NCI-H2081 (cell line): ENCODE data around the gene GLRX.
"Not testable (repeated sequence)": the region's sequence is repeated elsewhere in the genome, so short reads cannot be mapped to it uniquely, and the experiment has no call there.

Source experiments
- DNase-seq, 2 experiments: peaks; one replicate each; lab custom pipeline; 2025; lab: John Stamatoyannopoulos, UW

Gene GLRX, protein sequence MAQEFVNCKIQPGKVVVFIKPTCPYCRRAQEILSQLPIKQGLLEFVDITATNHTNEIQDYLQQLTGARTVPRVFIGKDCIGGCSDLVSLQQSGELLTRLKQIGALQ

DNA sequence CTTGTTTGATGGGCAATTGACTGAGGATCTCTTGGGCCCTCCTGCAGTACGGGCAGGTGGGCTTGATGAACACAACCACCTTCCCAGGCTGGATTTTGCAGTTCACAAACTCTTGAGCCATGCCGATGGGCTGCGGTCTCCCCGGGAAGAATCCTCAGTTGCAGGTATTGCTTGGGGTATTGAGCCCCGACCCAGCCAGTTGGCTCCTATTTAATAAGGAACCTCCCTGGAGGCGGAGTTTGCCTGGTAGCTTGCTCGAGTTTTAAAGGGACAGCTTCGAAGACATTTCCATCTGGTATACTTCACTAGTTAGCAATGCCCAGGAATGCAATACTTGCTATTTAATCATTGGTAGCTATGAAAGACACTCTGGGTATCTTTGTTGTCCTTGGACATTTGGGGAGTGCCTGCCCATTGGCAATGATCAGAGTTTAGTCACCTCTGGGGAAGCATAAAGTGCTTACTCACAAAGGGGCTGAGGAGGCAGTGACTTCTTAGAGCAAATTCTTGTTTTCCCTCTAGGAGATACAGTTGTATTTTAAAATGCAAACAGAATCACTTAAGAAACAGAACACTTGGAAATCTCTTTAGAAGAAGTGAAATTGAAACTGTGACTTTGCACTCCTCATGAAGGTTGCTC is at the start of gene GLRX:
TSS of gene GLRX (minus strand) at position 185 of the 640 bp plus-strand sequence. CDS start at position 121, 64 bp downstream.
- DNase-seq: peak; percentile 32 to 45

DNA sequence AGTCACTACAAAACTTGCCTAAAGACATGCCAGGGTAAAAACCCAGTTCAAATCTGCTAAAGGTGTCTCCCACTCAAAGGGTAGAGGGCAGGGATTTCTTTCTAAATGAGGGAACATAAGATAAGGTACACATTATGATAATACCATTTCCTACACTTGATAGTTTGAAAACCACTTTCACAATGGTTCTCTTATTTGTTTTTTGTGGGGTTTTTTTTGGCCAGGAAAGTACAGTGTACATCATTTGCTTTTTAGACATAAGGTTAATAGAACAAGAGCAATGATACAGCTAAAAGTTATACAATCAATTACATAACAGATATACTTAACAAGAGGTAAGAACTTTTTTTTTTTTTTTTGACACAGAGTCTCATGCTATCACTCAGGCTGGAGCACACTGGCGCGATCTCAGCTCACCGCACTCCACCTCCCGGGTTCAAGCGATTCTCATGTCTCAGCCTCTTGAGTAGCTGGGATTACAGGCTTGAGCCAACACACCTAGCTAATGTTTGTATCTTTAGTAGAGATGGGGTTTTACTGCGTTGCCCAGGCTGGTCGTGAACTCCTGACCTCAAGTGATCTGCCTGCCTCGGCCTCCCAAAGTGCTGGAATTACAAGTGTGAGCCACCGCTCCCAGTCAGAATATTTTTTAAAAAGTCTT is 48.8 kb upstream of the GLRX start:
- DNase-seq: no peak

DNA sequence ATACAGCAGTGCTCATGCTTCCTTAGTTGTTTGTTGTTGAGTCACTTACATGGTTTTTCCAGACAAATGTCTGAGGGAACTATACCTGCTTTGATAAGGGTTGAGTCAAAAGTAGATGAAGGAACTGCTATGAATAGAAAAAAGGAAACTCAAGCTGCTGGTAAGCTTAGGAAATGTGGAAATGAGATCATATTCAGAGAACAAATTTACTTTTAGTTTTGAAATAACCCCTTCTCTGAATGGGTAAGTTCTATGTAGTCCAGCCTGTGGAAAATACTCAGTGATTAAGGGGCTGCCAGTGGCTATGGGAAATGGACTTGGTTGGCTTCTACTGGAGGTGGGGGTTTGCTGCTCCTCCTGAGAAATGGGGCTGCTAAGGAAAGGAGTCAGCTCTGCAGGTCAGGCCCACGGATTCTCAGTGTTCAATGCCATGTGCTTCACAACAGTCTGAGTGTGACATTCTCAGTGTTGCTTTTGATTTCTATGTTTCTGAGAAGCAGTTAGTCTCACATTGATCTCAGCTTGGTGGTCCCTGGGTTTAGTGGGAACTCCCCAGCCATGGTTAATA is 47.7 kb upstream of the GLRX start:
- DNase-seq: no peak

DNA sequence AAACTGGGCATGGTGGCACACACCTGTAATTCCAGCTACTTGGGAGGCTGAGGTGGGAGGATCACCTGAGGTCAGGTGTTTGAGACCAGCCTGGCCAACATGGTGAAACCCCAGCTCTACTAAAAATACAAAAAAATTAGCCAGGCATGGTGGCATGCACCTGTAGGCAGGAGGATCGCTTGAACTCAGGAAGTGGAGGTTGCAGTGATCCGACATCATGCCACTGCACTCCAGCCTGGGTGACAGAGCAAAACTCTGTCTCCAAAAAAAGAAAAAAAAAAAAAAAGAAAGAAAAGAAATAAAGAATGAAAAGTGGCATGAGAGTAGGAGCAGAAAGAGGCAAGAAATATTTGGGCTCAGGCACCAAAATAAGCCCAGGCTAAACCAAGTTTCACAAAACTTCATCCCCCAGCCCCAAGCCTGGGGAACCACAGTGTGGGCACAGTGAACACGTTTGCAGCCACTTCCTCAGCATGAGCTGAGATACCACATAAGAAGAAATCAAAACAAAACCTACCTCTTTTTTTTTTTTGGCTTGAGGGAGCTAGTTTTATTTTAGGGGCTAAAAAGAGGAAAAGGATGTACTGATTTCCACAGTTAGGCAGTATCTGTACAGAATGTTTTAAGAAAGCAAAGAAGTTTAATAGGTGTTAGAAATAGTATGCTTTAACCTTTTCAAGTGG is 46.8 kb upstream of the GLRX start:
- DNase-seq: not testable (repeated sequence)

DNA sequence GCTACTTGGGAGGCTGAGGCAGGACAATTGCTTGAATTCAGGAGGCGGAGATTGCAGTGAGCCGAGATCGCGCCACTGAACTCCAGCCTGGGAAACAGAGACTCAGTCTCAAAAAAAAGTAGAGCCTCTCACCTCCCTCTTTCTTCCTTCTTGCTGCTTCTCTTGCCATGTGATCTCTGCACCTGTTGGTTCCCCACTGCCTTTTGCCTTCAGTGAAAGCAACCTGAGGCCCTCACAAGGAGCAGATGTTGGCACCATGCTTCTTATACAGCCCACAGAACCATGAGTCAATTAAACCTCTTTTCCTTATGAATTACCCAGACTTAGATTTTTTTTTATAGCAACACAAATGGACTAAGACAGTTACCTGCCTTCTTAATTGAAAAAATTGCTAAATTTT is 45.6 kb upstream of the GLRX start:
- DNase-seq: no peak

DNA sequence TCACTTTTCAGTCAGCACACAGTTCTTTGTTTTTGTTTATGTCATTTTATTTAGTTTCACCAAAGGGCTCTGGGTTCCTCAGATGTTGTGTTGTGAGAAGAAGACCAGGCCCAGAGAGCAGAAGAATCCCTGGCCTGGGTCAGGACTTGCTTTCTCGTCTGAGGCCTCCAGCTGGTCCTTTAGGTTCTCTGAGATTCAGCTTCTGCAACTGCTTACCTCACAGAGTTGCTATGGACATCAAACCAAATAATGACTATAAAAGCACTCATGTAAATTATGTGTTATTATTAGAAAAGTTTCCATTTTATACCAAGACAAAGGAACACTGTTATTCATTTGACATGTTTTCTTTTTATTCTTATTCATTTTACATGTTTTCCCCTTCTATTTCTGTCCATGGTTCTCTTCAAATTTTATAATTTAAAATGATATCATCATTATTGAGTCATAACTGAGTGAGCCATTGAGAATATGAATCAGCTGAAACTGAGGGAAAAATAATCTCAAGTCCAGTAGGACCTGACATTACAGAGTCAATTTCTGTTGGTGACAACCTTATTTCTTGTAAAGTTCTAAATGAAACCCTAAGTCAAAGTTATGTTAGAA is 44.0 kb upstream of the GLRX start:
- DNase-seq: no peak

DNA sequence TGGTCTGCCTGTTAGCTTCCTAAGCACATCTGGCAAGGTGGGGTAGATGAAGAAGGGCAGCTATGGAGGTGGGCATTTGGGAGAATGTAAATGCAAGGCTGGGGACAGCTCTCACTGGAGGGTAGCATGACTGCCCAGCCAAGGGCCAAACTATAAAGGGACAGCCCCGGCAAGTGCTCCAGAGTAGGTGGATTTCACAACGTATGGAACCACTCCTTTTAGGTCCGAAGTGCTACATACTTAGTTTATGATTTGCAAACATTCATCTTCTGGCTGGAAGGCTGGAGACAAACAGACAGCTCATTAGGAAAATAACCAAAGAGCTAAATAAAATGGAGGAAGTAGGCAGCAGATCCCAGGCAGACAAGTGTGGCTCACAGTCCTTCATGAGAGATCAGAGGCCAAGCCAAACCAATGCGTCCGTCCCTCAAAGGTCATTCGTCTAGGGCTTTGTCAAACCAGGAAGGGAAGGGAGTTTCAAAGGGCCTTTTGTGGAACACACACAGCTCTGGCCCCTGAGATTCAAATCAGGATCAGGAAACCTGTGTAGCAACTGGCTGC is 42.5 kb upstream of the GLRX start:
- DNase-seq: no peak

DNA sequence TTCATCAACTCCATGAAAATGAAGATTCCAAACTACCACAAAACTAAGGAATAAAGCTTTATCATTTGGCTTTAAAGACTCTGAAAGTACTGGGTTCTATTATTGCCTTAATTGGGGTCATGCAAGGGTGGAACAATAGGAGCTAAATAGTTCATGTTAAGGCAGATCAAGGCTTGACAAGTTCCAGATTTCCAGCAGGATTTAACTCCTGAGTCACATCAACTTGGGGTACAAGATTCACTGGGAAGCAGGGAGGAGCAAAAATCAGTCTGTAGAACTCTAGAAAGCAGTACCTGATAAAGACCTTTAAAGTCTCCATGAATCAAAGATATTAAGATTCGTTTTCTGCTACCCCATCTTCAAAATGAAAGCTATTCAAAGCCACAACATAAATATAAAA is 41.9 kb upstream of the GLRX start:
- no peak for DNase-seq

DNA sequence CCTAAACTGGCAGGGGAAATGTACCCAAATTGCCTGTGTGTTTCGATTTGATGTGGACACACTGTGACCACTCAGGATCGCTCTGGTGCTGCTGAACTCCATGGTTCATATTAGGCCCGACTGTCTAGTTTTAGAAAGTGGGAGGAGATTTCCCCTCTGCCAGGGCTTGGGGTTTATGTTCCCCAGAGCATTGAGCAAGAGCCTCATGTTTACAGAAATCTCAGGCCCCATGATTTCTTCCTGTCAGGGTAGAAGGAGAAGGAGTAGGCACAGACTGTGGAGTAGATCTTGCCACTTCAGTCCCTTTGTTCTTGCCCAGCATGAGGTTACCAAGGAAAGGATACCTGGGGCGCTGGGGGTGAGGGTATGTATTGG is 40.8 kb upstream of the GLRX start:
- no peak for DNase-seq

DNA sequence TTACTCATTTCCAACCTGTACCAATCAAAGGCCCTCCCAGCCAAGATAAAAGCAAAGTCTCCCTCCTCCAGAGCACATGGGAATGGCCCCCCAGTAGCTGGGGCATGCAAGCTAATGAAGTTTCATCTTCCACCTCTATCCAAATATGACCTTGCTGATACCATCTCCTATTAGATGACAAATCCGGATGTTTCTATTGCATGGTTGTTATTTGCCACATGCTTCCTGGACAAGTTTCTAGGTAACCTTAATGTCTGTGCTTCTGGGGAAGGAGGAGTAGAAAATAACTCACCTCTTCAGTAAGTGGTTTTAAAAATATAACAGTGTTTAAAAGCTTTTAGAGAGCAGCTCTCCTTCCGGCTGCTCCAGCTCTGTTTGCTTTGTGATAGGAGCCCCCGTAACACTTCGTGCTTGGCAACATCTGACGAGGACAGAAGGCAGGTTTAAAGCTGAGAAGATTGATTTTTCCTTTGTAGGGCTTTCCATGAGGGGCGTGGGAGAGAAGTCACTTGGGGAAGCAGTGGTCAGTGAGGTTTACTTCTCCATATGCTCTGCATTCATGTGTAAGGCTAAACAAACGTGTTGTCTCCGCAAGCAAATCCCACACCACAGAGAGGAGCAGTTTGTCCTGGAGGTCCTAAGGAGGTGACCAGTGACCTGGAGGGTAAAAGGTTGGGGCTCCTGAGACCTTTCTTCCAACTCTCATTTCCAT is 40.3 kb upstream of the GLRX start:
- DNase-seq: no peak

DNA sequence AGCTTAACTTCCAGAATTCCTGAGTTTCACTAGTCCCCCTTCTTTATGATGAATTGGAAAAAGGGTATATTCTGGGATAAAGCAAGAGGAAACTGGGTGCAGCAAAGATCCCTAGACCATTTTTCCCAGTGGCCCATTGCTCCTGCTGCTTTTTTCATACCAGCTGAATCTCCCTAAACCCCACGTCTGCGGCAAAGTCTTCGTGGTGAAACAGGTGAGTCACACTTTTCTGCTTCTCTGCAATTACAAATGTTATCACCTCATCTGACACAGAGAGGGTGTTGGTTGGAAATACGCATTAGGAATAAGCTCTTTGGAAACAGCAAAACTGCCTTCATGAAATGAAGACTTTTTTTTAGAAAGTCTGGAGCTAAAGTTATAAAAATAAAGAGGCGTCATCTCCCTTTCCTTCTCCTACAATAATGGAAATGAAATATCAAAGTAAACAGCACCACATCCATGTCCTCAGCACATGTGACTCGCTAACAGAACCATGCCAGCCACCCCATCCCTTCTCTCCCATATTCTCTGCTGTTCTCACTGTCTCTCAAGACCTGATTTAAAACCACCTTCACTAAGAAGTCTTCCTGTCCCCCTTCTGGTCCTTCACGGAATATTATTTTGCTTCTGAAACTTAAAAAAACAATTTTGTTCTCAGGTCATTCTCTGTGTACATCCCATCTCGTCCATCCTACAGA is 39.5 kb upstream of the GLRX start:
- DNase-seq: no peak

DNA sequence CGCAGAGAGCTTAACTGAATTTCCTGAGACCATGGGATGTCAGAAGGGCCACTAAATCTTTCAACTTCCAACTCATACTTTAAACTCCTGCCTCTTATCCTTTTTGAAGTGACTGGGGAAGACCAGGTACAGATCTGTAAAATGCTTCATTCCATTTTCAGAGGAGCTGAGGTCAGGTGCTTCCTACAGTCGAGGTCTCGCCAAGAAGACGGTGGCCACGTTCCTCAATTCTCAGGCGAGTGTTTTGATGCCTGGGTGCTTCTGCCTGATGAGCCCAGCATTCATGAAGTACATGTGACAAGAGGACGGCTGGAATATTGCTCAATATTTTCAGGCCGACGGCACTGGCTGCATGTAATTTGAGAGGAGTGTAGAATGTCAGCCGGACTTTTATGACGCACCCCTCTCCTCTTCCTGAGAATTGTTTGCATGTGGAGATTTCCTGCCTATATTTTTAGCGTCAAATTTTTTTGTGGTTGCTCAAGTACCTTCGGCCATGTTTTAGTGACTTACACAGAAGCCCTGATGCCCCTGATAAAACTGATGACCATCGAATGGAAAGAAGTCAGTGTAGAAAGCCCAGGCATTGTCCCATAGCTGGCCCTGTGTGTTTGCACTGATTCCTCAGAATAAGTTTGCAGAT is 38.8 kb upstream of the GLRX start:
- no peak for DNase-seq

DNA sequence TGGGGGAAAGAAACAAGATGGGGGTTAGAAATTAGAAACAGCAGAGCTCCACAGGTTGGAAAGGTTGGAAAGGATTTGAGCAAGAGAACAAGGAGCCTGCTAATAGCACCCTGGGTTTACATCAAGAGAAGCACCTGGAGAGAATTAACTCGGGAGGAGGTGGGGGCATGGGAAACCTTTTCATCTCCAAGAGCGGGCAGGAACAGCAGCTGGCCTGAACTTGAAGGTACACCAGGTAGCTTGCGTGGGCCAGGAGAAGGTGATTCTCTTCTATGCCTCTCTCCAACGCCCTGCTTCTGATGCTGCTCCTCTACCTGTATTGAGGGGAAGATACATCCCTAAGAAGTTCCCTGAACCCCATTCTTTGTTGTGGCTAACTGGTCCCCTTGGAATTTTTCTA is 37.1 kb upstream of the GLRX start:
- no peak for DNase-seq

DNA sequence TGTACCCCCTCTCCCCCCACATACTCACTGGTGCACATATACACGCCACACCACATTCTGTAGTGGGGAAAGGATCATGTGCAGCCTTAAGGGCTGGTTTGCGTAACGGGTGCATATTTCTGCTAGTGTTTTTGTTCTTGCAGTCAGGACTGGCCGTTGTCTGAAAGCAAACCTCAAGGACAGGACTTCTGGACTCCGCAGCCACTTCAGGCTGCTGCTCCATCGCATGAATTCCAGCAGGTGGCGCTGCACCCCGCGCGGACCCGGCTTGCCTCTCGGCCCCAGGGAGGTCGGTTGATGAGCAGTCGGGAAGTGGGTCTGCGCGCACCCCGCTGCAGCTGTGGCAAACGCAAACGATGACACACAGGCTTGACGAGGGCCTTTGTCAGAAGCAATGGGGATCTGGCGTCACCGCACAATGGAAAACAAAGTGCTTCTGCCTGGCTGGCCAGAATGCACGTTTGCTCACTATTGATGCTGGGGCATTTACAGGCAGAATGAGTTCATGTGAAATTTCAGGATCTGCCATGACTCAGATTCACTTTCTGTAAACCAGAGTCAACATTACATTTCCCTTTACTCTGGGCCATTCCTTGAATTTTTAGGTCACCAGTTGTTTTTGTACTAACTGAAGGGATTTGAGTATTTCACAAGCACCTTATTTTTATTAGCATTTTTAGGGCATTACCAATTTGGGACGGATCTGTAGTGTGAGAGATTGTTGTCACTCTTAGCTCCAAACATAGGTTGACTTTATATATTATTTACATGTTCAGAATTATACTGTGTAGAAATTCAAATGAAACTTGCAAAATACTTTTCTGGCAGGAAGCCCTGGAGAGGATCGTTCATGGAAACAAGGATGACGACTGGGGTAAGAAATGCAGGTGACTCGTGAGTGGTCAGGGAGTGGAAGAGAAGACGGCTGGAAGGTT is 36.4 kb upstream of the GLRX start:
- peak; percentile 78 to 81 for DNase-seq

DNA sequence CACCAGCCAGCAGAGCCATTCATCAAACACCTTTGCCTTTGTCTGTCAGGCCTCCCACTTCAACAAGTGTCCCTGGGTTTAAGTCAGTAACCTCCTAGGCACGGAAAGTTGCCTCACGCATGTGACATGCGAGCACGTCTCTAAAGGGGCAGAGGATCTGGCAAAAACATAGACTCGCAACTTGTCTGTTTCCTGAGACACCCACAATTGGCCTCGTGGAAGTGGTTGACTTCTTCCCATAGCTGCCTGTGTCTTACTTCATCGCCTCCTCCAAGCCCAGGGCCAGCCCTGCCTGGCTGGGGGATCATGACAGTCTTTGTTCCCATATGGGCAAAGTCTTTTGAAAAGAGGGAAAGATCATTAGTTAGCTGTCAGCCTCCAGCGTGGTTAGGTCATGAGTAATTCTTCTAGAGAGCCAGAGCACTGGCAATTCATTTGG is 35.5 kb upstream of the GLRX start:
- no peak for DNase-seq

DNA sequence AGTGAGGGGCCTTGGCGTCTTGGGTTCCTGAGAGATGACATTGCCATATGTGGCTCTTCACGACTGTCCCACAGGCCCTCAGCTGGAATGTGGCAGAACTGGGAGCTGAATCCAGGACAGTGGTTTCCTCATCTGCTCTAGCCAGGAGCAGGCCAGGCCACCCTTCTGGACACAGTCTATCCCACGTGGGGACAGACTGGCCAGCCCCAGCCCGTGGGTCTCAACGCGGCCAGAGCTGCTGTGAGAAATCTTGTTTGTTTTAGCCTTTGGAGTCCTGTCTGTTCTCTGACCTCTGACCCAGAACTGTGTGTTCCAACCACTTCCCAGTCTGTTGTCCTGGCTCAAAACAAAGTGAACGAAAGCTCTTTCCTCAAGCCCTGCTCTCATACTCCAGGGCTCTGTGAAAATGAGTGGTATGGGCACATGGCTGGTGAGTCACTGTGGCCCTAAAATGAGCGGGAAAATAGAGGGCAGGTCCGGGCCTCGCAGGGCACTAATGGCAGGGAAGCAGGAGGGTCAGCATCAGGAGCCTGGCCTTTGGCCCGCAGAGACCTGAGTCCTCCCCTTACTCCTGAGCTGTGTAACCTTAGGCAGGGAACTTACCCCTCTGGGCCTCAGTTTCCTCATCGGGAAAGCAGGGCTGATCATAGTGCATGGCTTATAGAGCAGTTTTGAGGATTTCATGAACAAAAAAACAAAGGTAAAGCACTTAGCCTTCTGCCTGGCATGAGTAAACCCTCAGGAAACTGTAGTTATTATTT is 34.8 kb upstream of the GLRX start:
- no peak for DNase-seq

DNA sequence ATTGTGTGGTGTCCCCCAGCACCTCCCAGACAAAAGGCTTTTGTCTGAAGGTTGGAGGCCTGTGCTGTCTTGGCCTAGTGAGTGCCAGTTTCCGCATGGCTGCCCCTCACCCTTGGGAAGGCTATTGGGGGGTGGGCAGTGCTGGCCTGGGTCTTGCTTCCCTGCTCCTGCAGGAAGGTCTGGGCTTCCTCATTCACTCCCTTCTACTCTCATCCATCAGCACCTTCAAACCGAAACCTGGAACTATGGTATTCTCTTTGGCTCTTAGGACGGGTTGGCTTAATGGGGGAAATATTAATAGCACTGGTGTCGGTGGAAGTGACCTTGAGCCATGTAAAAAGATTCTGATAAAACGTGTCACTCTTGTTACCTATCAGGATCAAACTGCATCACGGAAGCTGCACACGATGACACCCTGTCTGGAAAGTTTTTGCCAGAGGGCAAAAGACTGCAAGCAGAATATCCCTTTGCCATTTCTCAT is 34.0 kb upstream of the GLRX start:
- DNase-seq: no peak

DNA sequence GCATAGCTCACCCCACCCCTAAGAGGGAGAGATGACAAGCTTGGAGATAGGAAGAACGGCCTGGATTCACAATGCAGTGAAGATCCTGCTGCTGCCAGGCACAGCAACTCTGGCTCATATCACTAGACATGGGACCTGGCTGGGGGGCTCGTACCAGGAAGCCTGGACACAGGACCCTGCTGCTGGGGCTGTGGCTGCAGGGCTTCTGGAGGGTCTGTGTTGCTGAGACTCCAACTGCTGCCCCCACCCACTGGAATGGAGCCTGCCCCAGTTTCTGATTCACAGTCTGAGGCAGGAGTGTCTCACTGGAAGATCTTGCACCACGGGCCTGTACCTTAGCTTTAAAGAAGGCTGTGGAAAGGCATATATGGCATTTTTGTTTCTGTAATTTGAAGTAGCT is 31.0 kb upstream of the GLRX start:
- DNase-seq: no peak
